GM12891 (cell line): ENCODE data around the gene IGFBP6.

Experiments used
- POLR2A ChIP-seq: IDR thresholded peaks from 2 replicates; pipeline ENCODE4 v1.6.1; 2011; ENCODE audit warnings: low read depth, low read length, control low read depth
- POLR2AphosphoS5 ChIP-seq: IDR thresholded peaks from 2 replicates; pipeline ENCODE4 v1.6.1; 2011; ENCODE audit warnings: low read depth, low read length, control low read depth
- POU2F2 ChIP-seq: IDR thresholded peaks from 2 replicates; pipeline ENCODE4 v1.6.1; 2011; ENCODE audit warnings: low read depth, mild to moderate bottlenecking, control low read depth, low read length, moderate library complexity
- SPI1 ChIP-seq: IDR thresholded peaks from 2 replicates; pipeline ENCODE4 v1.6.1; 2011; ENCODE audit warnings: low read depth, low read length, control low read depth
- TAF1 ChIP-seq: IDR thresholded peaks from 2 replicates; pipeline ENCODE4 v1.6.1; 2011; ENCODE audit warnings: low read depth, low read length, control low read depth

DNA sequence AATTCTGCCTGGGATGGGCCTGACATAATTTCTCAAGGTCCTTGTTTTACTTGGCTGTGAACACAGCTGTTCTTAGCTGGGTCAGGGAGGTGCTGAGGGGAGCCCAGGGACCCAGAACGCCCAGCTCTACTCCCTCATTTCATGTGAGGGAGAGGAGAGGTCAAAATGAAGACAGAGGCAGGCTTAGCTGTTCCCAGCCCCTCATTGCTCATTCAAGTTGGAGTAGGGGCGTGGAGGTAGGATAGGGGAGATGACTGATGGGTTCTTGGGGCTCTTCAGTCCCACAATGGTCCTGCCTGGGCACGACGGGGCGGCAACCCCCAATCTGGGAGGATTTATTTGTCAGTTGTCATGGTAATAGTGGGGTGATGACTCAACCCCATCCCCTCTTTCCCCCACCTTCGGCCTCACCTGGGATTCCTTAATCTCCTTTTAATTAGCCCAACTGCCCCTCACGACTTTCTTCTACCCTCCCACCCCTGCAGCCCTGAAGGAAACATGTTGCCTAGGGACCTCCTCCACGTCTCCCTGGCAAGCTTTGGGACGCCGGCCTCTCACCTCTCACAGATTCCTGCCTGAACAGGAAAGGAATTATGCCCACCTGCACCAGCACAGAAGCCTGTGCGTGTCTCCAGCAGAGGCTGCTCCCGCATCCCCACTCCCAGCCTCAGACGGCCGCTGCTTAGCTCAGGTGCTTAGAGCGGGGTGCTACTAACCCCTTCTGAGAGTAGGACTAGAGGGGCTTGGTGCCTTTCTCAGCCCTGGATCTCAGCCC lies 28.5 kb upstream of the IGFBP6 start:
- TF ChIP-seq POLR2A (no peak), POLR2AphosphoS5 (no peak), SPI1 (no peak), POU2F2 (no peak), TAF1 (no peak)
